GM21447 (cell line): Measurements from ENCODE around the gene SMC3.
"Not testable (repeated sequence)": the region's sequence is repeated elsewhere in the genome, so short reads cannot be mapped to it uniquely, and the experiment has no call there.

Experiments
- ATAC-seq: cut with Tn5 transposase; IDR thresholded peaks from one replicate; pipeline ENCODE4 v1.9.1; 2021; ENCODE audit not compliant: unreplicated experiment

SMC3 gene

GRCh38 chr10:110619514-110620397 is 52.3 kb downstream of the SMC3 start:
- ATAC-seq = no peak

DNA sequence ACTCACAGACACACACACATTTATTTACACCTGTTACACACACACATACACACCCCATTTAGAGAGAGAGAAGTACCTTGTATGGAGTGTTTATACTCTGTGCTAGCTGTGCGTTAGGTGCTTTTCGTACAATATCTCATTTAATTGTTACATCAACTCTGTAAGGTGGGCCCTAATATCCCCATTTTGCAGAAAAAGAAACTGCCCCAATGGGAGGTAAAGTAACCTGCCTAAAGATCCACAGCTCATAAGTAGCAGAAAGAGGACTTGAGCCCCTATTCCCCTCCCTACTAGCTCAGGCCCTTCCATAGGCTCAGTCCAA is 52.9 kb downstream of the SMC3 start:
- ATAC-seq = no peak

- ATAC-seq = not testable (repeated sequence)
Measured at GRCh38 chr10:110623316-110623715, 55.8 kb downstream of the SMC3 start.

GRCh38 chr10:110625356-110625894 is 57.9 kb downstream of the SMC3 start:
- no peak for ATAC-seq

DNA sequence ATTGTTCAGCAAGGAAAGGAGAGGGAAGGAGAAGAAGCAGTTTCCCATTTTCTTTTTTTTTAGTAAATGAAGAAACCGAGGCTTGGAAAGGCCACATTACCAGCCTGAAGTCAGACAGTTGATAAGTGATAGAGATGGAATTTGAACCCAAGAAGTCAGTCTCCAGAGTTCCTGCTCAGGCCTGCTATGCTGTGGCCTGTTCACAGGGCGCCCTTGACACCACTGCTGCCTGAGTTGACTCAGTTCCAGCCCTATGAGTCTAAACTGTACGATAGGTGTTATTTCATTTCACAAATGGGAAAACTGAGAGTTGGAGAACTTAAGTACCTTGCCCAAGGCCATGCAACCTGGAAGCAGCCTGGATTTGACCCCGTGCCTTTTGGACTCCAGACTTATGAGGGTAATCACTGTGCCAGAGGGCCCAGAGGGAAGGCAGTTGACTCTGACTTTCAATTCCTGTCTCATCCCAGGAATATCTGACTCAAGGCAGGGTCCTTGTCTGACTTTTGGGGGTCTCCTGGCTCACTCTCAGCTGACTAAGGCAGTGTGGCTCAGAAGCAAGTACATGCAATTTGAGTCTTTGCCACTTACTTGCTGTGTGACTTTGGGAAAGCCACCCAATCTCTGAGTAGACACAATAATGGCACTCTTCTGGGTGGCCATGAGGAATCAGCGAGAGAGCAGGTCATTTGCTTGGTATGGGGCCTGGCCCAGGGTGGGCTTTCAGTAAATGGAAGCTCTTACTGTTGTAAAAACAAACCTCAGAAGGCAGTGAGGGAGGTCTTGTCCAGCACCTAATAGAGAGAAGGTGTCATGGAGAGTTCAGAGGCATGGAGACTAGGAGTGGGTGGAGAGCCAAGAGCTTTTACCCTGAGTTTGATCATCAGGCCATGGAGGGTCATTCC is 58.7 kb downstream of the SMC3 start:
- no peak for ATAC-seq

GRCh38 chr10:110628161-110628560 is 60.7 kb downstream of the SMC3 start:
- no peak for ATAC-seq

DNA sequence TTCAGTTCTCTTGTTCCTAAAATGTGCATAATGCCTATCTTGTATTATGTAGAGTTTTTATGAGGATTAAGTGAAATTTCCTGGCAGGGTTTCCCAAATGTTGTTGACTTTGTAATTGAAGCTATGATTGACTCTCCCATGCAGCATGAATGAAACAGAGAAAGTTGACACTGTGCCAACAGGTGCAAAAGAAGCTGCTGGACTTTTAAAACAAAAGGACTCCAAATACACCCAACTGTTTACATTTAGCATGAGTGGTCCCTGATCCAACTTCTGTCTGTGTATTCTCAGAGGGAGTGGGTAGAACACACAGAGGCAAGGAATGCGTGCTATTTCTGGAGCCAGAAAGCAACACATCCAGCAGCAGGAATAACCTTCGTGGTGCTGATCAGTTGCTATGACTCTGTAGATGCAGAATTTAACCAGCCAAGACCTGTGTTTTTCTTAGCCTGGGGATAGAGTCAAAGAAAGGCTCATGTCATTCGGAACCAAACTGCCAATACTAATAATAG is 62.2 kb downstream of the SMC3 start:
- ATAC-seq = no peak

- no peak for ATAC-seq
Measured at GRCh38 chr10:110631934-110632333, 64.4 kb downstream of the SMC3 start.

- ATAC-seq = no peak
Measured at GRCh38 chr10:110632591-110633215, 65.2 kb downstream of the SMC3 start.

DNA sequence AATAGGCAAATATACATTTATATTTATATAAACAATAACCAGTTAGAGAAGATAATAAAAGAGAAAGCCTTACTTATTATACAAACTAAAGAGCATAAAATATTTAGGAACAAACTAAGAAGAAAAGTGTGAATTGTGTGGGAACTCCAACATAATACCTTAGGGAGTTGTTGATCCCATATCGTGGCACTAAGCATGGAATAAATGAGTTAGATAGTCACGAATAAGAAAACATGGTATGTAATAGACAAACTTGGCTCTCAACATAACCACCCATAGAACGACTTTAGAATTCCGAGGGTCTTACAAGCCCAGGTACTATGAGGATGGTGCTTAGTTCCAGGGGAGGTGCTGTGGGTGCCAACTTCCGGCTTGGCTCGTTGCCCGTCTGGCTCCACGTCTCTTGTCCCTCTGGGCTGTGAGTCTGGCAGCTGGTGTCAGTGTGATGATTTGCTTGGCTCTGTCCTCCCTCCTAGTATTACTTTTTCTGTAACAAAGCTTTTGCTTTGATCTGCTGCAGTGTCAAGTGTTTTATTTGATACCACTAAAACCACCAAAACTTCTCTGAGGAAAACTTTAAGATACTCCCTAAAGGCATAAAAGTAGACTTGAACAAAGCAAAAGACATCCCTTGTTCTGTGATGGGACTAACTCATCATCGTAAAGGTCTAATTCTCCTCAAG is 67.2 kb downstream of the SMC3 start:
- ATAC-seq = no peak

- ATAC-seq = no peak
Measured at GRCh38 chr10:110636572-110636931, 69.1 kb downstream of the SMC3 start.

- no peak for ATAC-seq
Measured at GRCh38 chr10:110636932-110637557, 69.5 kb downstream of the SMC3 start.

DNA sequence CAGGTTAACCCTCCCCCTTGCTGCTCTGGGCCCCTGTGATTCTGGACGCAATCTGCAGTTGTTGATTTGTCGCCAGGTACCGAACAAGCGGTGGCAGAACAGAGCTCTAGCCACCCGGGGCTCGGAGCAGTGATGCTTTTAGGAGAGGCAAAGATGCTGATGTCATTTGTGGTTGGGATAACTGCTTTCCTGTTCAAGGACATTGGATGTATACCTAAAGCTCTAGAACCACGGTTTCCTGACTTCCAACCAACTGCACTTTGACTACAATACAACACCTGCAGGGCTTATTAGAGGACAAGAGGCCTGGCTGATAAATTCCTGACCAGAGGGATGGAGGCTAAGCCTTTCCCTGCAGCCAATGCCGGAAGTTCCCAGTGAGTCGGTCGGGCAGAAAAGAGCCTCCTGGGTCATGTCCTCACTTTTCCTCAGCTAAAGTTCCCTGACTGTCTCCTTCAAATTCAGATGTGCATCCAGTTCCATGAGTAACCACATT is 70.1 kb downstream of the SMC3 start:
- no peak for ATAC-seq

DNA sequence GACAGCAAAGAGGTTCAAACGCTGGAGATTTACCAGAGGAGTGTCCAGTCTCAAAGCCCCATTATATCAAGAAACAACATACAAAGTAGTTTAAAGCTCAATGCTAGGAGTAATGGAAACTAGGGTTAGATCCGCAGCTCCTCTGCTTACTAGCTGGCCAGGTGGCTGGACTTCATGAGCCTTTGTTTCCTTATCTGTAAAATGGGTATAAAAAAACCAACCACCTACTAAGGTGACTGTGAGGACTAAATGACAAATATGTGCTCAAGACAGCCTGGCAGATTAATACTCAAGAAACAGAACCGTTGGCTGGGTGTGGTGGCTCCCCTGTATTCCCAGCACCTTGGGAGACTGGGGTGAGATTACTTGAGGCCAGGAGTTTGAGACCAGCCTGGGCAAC is 70.8 kb downstream of the SMC3 start:
- ATAC-seq = no peak

GRCh38 chr10:110639046-110639445 is 71.6 kb downstream of the SMC3 start:
- ATAC-seq = not testable (repeated sequence)

- not testable (repeated sequence) for ATAC-seq
Measured at GRCh38 chr10:110639858-110640257, 72.4 kb downstream of the SMC3 start.

DNA sequence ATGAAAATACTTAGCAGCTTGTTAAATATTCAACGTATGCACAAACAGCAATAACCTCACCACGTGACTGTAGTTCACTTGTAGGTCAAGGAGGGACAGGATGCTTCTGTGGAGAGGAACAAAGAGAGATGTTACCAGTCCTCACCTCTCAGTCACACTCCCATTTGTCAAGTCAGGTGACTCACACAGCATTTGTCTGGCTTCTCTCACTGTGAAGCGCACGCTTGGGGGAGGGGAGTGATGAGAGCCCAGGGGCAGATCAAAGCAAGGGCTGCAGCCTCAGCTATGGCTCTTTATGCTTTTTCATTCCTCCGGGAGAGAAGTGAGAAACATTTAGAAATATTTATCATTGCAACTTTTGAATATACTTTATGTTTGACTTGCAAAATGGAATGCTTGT is 73.8 kb downstream of the SMC3 start:
- ATAC-seq = no peak

DNA sequence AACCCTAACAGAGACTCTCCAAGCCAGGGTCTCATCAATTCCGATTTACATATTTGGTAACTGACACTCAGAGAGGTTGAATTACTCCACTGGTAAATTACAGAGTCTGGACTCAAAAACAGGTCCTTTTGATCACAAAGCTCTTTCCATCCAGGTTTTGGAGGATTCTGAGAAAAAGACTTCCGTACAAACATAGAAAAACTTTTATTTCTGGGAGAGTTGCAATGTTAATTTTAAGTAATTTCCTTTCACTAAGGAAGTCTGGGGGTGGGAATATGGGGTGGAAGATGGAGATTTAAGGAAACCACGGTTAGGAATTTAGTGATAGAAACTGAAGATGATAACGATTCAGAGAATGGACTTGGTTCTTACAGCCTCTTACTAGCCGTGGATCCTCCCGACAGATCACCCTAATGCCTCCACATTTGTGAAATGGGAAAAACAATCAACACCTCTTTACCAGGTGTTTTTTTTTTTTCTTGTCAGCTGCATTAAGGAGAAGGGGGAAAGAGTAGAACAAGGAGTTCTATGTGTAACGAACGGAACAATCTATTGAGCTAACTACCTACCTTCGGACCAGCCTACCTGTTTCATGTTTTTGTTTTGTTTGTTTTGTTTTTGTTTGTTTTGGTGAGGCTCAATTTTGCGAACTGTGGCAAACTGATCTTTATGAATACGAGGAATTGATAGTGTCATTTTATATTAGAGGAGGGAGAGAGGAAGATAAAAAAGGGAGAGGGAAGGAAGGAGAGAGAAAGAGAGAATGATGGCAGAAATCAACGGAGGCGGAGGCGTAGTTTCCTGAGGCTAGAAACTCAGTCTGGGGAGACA is 74.9 kb downstream of the SMC3 start:
- no peak for ATAC-seq

DNA sequence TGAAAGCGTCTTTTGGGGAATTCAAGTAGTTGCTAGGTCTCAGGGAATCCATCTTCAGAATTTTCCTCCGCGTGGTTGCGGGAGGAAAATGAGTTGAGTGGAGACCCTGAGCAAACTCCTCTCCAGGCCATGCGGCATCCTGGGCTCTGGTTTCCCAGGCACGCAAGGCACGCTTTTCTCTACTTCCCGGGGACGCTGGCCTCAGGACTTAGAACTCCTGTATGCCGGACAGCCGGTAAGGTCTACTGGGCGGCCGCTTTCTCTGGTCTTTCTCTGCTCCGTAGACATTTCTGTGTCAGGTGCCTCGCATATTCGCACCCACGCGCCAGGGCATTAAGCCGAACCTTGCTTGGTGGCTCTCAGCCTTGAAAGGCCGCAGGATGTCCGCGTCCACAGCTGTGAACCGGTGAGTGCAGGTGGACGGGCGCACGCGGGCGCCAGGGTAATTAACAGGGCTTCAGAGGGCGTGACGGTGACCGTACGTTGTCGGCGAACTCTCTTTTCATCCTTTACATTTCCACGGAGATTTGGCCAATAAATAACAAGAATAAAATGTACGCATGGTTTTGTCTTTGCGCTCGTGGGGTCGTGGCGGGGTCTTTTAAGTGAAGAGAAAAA is 75.6 kb downstream of the SMC3 start:
- ATAC-seq = no peak
